ENCODE data around the gene CYFIP1. TPM values are rescaled to one million over a fixed set of nuclear protein-coding genes. Genes with fewer than 3 reads are reported as not detected.

Gene CYFIP1
- total RNA-seq, 1 donor from 2014 or later = 48.9 TPM

- FAIRE-seq (no peak), DNase-seq (ENCODE audit: low spot score in 2 of 2) (no peak)
Measured at GRCh38 chr15:22951381-22952280, 28.5 kb downstream of the CYFIP1 start.

- DNase-seq (ENCODE audit: low spot score in 2 of 2) (no peak), FAIRE-seq (no peak)
Measured at GRCh38 chr15:22951031-22951380, 29.2 kb downstream of the CYFIP1 start.

GRCh38 chr15:22950256-22950990 lies 29.7 kb downstream of the CYFIP1 start:
- DNase-seq (ENCODE audit: low spot score in 2 of 2) (no peak), FAIRE-seq (no peak)

- peak in 1 of 2 donors; percentile 57 for DNase-seq (ENCODE audit: low spot score in 2 of 2)
- FAIRE-seq = no peak
Measured at GRCh38 chr15:22949074-22949547, 31.1 kb downstream of the CYFIP1 start.

GRCh38 chr15:22948056-22948455 lies 32.1 kb downstream of the CYFIP1 start:
- no peak for FAIRE-seq
- no peak for DNase-seq (ENCODE audit: low spot score in 2 of 2)

GRCh38 chr15:22947101-22948000 lies 32.8 kb downstream of the CYFIP1 start:
- no peak for FAIRE-seq

GRCh38 chr15:22945071-22945470 lies 35.1 kb downstream of the CYFIP1 start:
- DNase-seq (ENCODE audit: low spot score in 2 of 2) (no peak), FAIRE-seq (no peak)

More at GRCh38 chr15:22947101-22948000, 32.8 kb downstream of the CYFIP1 start:
- no peak for DNase-seq (ENCODE audit: low spot score in 2 of 2)

GRCh38 chr15:22944651-22945050 lies 35.5 kb downstream of the CYFIP1 start:
- FAIRE-seq (no peak), DNase-seq (ENCODE audit: low spot score in 2 of 2) (no peak)

GRCh38 chr15:22942877-22943276 lies 37.3 kb downstream of the CYFIP1 start:
- DNase-seq (ENCODE audit: low spot score in 2 of 2) (no peak), FAIRE-seq (no peak)

- no peak for DNase-seq (ENCODE audit: low spot score in 2 of 2)
- FAIRE-seq = no peak
Measured at GRCh38 chr15:22942306-22942855, 37.8 kb downstream of the CYFIP1 start.

- DNase-seq (ENCODE audit: low spot score in 2 of 2) (no peak), FAIRE-seq (no peak)
Measured at GRCh38 chr15:22941179-22941578, 39.0 kb downstream of the CYFIP1 start.

GRCh38 chr15:22939652-22940061 lies 40.5 kb downstream of the CYFIP1 start:
- no peak for DNase-seq (ENCODE audit: low spot score in 2 of 2)
- FAIRE-seq = no peak

- DNase-seq (ENCODE audit: low spot score in 2 of 2) = no peak
Measured at GRCh38 chr15:22939051-22939450, 41.1 kb downstream of the CYFIP1 start.

GRCh38 chr15:22936577-22937472 lies 43.3 kb downstream of the CYFIP1 start:
- FAIRE-seq = no peak

More at GRCh38 chr15:22939051-22939450, 41.1 kb downstream of the CYFIP1 start:
- no peak for FAIRE-seq

GRCh38 chr15:22933641-22934061 lies 46.5 kb downstream of the CYFIP1 start:
- no peak for FAIRE-seq

More at GRCh38 chr15:22936577-22937472, 43.3 kb downstream of the CYFIP1 start:
- no peak for DNase-seq (ENCODE audit: low spot score in 2 of 2)

GRCh38 chr15:22931784-22932536 lies 48.2 kb downstream of the CYFIP1 start:
- FAIRE-seq (no peak), DNase-seq (ENCODE audit: low spot score in 2 of 2) (no peak)

More at GRCh38 chr15:22933641-22934061, 46.5 kb downstream of the CYFIP1 start:
- DNase-seq (ENCODE audit: low spot score in 2 of 2) = no peak

- DNase-seq (ENCODE audit: low spot score in 2 of 2) = no peak
- no peak for FAIRE-seq
Measured at GRCh38 chr15:22930782-22931484, 49.2 kb downstream of the CYFIP1 start.

- no peak for DNase-seq (ENCODE audit: low spot score in 2 of 2)
- FAIRE-seq = no peak
Measured at GRCh38 chr15:22927761-22928160, 52.4 kb downstream of the CYFIP1 start.
